Esophagus squamous epithelium (tissue), 4 donors: ENCODE results near the gene FLT3.

Source experiments
- POLR2A ChIP-seq, 4 donors: fragments of 450-650 bp; IDR thresholded peaks; one replicate each; pipeline ENCODE4 v1.6.1; 2017; ENCODE audit warnings: antibody characterized with exemption in 4 of 4, mild to moderate bottlenecking in 4 of 4, moderate library complexity in 3 of 4
- TF ChIP-seq, protein P1 (sequence below), 6 experiments: fragments of 450-650 bp in 4 of 6; fragments of 200-600 bp in 2 of 6; sonication (generic) in 2 of 6; IDR thresholded peaks; one replicate each; pipeline ENCODE4 v1.5.1; 2016 to 2019; ENCODE audit warnings: antibody characterized with exemption in 6 of 6, mild to moderate bottlenecking in 4 of 6, moderate library complexity in 4 of 6

DNA sequence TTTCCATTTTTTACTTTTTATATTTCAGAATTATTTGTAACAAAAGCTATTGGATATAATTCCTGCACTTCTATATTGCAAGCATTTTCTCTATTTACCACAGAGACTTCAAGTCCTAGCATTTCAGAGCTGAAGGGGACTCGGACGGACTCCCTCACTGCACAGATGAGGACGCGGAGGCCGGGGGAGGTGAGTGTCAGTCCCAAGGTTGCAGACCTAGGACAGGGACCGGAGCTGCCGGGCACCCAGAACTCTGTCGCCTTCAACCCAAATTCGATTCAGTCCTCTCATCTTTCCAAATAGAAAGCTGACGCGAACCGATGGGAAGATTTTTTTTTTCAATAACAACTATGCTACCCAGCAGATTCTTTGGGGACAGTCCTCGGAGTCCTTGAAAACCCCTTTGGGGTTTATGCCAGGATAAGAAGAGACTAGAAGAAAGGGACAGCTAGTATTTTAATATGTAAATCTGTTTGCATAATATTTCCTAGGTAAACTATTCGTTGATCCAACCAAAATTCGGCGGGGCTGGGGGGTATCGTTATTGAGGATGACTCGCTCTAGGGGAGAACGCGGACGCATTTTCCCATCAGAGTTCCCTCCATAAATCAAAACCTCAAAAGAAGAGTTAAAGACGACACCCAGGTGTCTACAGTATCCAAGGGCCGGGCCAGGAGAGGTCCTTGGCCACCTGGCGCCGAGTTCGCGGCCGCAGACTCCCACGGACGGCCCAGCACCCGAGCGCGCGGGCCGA lies 803 bp downstream of the FLT3 start:
- TF ChIP-seq, protein P1, sequence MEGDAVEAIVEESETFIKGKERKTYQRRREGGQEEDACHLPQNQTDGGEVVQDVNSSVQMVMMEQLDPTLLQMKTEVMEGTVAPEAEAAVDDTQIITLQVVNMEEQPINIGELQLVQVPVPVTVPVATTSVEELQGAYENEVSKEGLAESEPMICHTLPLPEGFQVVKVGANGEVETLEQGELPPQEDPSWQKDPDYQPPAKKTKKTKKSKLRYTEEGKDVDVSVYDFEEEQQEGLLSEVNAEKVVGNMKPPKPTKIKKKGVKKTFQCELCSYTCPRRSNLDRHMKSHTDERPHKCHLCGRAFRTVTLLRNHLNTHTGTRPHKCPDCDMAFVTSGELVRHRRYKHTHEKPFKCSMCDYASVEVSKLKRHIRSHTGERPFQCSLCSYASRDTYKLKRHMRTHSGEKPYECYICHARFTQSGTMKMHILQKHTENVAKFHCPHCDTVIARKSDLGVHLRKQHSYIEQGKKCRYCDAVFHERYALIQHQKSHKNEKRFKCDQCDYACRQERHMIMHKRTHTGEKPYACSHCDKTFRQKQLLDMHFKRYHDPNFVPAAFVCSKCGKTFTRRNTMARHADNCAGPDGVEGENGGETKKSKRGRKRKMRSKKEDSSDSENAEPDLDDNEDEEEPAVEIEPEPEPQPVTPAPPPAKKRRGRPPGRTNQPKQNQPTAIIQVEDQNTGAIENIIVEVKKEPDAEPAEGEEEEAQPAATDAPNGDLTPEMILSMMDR (IDR thresholded peaks at IDR 0.05): no peak
- no peak for TF ChIP-seq POLR2A (IDR thresholded peaks at IDR 0.05)
